Small intestine (tissue), 7 donors: ENCODE data around the gene PLCB4. TPM values are rescaled to one million over a fixed set of nuclear protein-coding genes. Genes with fewer than 3 reads are reported as not detected.
"Not testable (repeated sequence)": the region's sequence is repeated elsewhere in the genome, so short reads cannot be mapped to it uniquely, and the experiment has no call there.

Experiments used
- DNase-seq, 2 donors: peaks; one replicate each; pipeline versions ENCODE4 v3.0.0 to v3.0.0-alpha.2; 2013
- FAIRE-seq: peaks from 2 replicates; lab custom pipeline; 2012; peaks lifted over from hg19 to GRCh38; lab: Jason Lieb, UNC
- H3K27ac ChIP-seq, 3 donors: one replicate each; pipeline ENCODE4 v1.5.1; 2013; ENCODE audit warnings: low read length in 2 of 3, mild to moderate bottlenecking in 2 of 3, control low read depth in 1 of 3, inconsistent platforms in 1 of 3, low read depth in 1 of 3, moderate library complexity in 1 of 3
- H3K27me3 ChIP-seq, 3 donors: one replicate each; pipeline ENCODE4 v1.6.1; 2013; ENCODE audit warnings: low read length in 3 of 3, inconsistent platforms in 1 of 3; ENCODE audit not compliant: control insufficient read depth in 3 of 3, insufficient read depth in 3 of 3
- H3K36me3 ChIP-seq, 3 donors: one replicate each; pipeline ENCODE4 v1.6.1; 2013; ENCODE audit warnings: low read length in 3 of 3, inconsistent platforms in 1 of 3, low read depth in 1 of 3, mild to moderate bottlenecking in 1 of 3, moderate library complexity in 1 of 3; ENCODE audit not compliant: control insufficient read depth in 3 of 3, insufficient read depth in 2 of 3
- H3K4me1 ChIP-seq, 3 donors: one replicate each; pipeline ENCODE4 v1.6.1; 2013; ENCODE audit warnings: low read length in 2 of 3, inconsistent platforms in 1 of 3, low read depth in 1 of 3, mild to moderate bottlenecking in 1 of 3, moderate library complexity in 1 of 3; ENCODE audit not compliant: control insufficient read depth in 3 of 3, insufficient read depth in 2 of 3
- H3K4me3 ChIP-seq, 3 donors: one replicate each; pipeline ENCODE4 v1.5.1; 2013; ENCODE audit warnings: low read length in 3 of 3, control low read depth in 1 of 3, inconsistent platforms in 1 of 3, low read depth in 1 of 3, mild to moderate bottlenecking in 1 of 3, moderate library complexity in 1 of 3
- H3K9me3 ChIP-seq, 2 donors: one replicate each; pipeline ENCODE4 v1.6.1; 2013; ENCODE audit warnings: low read depth in 1 of 2, low read length in 1 of 2; ENCODE audit not compliant: control insufficient read depth in 2 of 2, insufficient read depth in 1 of 2
- WGBS, 3 donors: extraction: QIAGEN DNeasy Blood & Tissue Kit; methylation state at CpG; one replicate each; pipeline ENCODE4 v1.1.7; 2013; 5-methylcytosine and 5-hydroxymethylcytosine counted together
- polyA plus RNA-seq, 4 donors: library from polyadenylated mRNA; stranded (reverse) in 3 of 4; unstranded in 1 of 4; fragments of 200-250 nt in 3 of 4; fragments of 120-200 nt in 1 of 4; gene quantifications; one replicate each; pipeline versions ENCODE4 v1.2.1 to v1.2.3, GENCODE V29; 2013
- donor health status: healthy with polysubstance abuse.
- donor health status: control.
- donor health status: control.
- donor health status: Bipolar disorder and iron deficiency.
- donor health status: healthy.

The PLCB4 gene
- polyA plus RNA-seq, 4 donors: under 0.01 to 14.4 (median 3.4) TPM

DNA sequence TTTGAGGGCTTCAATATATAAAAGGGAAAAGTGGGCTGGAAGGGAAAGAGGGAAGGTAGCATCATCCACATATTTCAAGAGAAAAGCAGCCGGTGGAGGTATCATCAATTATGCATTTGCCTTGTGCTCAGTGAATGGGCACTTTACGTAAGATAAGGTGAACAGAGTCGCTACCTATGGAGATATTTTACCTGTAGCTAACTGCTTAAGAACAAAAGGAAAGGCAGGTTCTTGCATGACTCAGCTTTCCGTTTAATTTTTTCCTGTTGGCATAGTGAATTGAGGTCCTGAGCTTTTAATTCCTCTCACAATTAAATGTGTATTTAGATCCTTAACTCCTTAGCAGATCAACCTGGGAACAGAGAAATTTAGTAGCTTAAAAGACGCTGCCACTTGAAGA is 25.5 kb upstream of the PLCB4 start:
- no peak overlapping the region for H3K27ac ChIP-seq
- peaks cover 0 to 5% of the 10 kb centered on the region in 2 donors for H3K9me3 ChIP-seq
- no peak overlapping the region for H3K4me3 ChIP-seq
- FAIRE-seq (no peak), DNase-seq (no peak)
- H3K36me3 ChIP-seq: no peaks in the 10 kb centered on the region
- H3K27me3 ChIP-seq: no peaks in the 10 kb centered on the region
- H3K4me1 ChIP-seq: no peaks in the 10 kb centered on the region
- 66 to 87% (median 75%) methylated on average over 5 of the region's 5 CpGs for WGBS, 3 donors

DNA sequence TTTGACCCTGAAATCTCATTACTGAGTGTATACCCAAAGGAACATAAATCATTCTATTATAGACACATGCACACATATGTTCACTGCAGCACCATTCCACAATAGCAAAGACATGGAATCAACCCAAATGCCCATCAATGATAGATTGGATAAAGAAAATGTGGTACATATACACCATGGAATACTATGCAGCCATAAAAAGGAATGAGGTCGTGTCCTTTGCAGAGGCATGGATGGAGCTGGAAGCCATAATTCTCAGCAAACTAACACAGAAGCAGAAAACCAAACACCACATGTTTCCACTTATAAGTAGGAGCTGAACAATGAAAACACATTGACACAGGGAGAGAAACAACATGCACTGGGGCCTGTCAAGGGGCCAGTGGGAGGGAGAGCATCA is 21.0 kb upstream of the PLCB4 start:
- H3K9me3 ChIP-seq: peaks cover 0 to 11% of the 10 kb centered on the region in 2 donors
- not testable (repeated sequence) for H3K36me3 ChIP-seq, DNase-seq, FAIRE-seq, H3K27ac ChIP-seq, H3K27me3 ChIP-seq, H3K4me1 ChIP-seq, H3K4me3 ChIP-seq
- WGBS, 3 donors: 56 to 79% (median 72%) methylated on average over 1 of the region's 1 CpG

DNA sequence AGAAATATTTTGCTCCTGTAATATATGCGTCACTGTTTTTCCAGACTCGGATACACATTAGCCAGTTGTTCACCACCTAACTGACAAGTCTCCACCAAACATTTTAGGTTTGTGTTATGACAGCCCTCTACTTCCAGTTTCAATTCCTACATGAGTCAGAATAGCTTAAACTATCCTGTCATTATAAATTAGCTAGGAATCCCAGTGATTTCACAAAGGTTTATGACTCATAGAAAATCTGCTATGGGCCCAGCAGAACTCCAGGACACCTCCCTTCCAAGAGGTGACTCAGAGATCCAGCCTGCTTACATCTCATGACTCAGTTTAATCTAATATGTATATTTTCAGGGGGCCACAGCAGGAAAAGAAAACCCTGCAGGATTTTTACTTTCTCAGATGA is 17.4 kb upstream of the PLCB4 start:
- Histone ChIP-seq H3K36me3 (no peaks in the 10 kb centered on the region), H3K9me3 (peaks cover 0 to 11% of the 10 kb centered on the region in 2 donors), H3K4me3 (no peak overlapping the region), H3K4me1 (no peaks in the 10 kb centered on the region), H3K27ac (no peak overlapping the region), H3K27me3 (no peaks in the 10 kb centered on the region)
- WGBS, 3 donors: 91 to 93% (median 93%) methylated on average over 2 of the region's 2 CpGs
- FAIRE-seq (no peak), DNase-seq (no peak)

DNA sequence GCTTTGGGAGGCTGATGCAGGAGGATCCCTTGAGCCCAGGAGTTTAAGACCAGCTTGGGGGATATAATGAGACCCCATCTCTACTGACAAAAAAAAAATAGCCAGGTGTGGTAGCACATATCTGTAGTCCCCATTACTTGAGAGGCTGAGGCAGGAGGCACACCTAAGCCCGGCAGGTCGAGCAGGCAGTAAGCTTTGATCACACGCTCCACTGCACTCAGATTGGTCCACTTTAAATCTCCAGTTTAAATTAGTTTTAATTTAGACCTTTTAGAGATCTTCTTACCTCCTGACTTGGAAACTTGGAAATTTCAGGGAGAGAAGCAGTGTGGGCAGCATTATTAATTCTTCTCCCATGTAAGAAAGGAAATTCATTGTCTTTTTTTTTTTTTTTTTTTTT is 16.8 kb upstream of the PLCB4 start:
- no peaks in the 10 kb centered on the region for H3K4me1 ChIP-seq
- H3K27ac ChIP-seq: no peak overlapping the region
- peaks cover 0 to 11% of the 10 kb centered on the region in 2 donors for H3K9me3 ChIP-seq
- DNase-seq: no peak
- no peaks in the 10 kb centered on the region for H3K27me3 ChIP-seq
- H3K36me3 ChIP-seq: no peaks in the 10 kb centered on the region
- no peak for FAIRE-seq
- WGBS, 3 donors: 85 to 90% (median 87%) methylated on average over 3 of the region's 3 CpGs
- H3K4me3 ChIP-seq: no peak overlapping the region

DNA sequence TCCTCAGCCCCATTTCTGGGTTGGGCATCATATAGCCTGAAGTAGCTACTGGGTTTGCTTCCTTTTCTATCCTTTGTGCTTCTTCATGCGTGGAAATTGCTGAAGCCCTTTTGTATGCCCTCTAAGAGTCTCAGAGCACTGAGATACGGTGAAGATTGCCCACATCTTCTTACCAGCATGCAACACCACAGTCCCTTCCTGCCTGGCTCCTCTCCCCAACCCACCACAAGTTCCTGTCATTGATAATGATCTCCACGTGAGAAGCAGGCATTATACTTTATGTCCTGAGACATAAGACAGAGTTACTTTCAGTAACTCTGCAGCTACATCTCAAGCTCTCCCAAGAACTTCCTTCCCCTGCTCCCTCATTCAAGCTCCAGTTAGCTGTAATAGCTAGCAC is 15.8 kb upstream of the PLCB4 start:
- FAIRE-seq (no peak), DNase-seq (no peak)
- H3K36me3 ChIP-seq: no peaks in the 10 kb centered on the region
- H3K4me3 ChIP-seq: no peak overlapping the region
- no peaks in the 10 kb centered on the region for H3K4me1 ChIP-seq
- peaks cover 0 to 9% of the 10 kb centered on the region in 2 donors for H3K9me3 ChIP-seq
- no peaks in the 10 kb centered on the region for H3K27me3 ChIP-seq
- 53 to 72% (median 56%) methylated on average over 3 of the region's 3 CpGs for WGBS, 3 donors
- no peak overlapping the region for H3K27ac ChIP-seq

DNA sequence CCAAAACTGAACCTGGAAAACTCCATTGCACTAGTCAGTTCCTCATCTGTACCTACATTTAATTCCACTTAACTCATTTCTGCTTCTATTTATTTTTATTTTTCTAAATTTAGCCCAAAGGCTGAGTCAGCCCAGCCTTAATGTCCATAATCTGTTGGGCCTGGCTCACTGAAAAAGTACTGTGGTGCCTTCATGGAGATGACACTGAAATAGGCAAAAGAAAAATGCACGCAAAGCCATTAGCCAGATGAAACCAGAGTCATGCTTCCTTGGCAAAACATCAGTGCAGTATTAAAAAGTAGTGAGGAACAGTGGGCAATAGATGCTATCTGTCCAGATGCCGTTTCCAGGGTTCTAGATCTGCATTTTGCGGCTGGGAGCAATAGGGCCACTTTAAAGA is 14.7 kb upstream of the PLCB4 start:
- Histone ChIP-seq H3K27ac (no peak overlapping the region), H3K4me3 (no peak overlapping the region), H3K9me3 (peaks cover 0 to 7% of the 10 kb centered on the region in 2 donors), H3K27me3 (no peaks in the 10 kb centered on the region), H3K36me3 (no peaks in the 10 kb centered on the region), H3K4me1 (no peaks in the 10 kb centered on the region)
- FAIRE-seq: no peak
- no peak for DNase-seq
- 74 to 87% (median 87%) methylated on average over 3 of the region's 3 CpGs for WGBS, 3 donors

DNA sequence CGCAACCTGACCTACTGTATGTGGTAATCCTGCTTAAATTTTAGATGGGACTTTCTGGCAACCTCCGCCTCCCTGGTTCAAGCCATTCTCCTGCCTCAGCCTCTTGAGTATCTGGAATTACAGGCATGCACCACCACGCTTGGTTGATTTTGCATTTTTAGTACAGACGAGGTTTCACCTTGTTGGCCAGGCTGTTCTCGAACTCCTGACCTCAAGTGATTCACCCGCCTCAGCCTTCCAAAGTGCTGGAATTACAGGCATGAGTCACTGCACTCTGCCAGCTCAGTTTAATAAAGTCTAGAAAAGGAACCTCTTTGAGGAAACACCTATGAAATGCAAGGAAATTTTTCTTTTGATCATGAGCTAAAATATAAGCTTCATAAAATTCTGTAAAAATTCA is 9.0 kb upstream of the PLCB4 start:
- H3K27me3 ChIP-seq: no peaks in the 10 kb centered on the region
- no peaks in the 10 kb centered on the region for H3K9me3 ChIP-seq
- H3K27ac ChIP-seq: no peak overlapping the region
- WGBS, 3 donors: 77 to 86% (median 82%) methylated on average over 6 of the region's 6 CpGs
- H3K36me3 ChIP-seq: no peaks in the 10 kb centered on the region
- no peaks in the 10 kb centered on the region for H3K4me1 ChIP-seq
- no peak for DNase-seq
- no peak overlapping the region for H3K4me3 ChIP-seq
- no peak for FAIRE-seq

DNA sequence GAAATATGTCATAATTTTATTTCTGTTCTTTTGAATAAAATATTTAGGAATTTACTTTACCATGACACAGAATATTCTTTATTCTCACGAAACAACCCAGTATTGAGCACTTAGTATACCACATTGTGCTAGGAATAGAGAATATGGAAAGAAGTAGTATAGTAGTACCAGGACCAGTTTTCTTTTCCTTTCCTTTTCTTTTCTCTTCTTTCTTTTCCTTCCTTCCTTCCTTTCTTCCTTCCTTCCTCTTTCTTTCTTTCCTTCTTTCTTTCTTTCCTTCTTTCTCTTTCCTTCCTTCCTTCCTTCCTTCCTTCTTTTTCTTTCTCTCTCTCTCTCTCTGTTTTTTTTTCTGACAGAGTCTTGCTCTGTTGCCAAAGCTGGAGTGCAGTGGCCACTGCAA is 7.5 kb upstream of the PLCB4 start:
- DNase-seq (no peak), FAIRE-seq (no peak)
- 90 to 93% (median 90%) methylated on average over 1 of the region's 1 CpG for WGBS, 3 donors
- no peaks in the 10 kb centered on the region for H3K27me3 ChIP-seq
- H3K27ac ChIP-seq: no peak overlapping the region
- H3K36me3 ChIP-seq: no peaks in the 10 kb centered on the region
- H3K4me3 ChIP-seq: no peak overlapping the region
- H3K9me3 ChIP-seq: no peaks in the 10 kb centered on the region
- no peaks in the 10 kb centered on the region for H3K4me1 ChIP-seq

DNA sequence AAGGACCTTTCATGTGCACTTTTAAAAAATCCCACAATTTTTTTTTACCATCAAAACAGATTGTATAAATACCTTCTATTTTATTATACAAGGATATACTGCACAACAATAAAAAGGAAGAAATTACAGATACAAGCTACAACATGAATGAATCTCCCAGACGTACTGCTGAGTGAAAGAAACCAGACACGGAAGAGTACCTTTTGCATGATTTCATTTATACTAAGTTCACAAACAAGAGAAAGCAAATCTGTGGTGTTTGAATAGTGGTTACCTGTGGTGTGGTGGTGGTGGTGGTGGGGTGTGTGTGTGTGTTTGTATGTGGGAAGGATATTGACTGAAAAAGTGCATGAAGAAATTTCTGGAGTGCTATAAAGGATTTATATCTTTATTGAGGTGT is 6.8 kb upstream of the PLCB4 start:
- no peak for FAIRE-seq
- DNase-seq: no peak
- H3K4me1 ChIP-seq: no peaks in the 10 kb centered on the region
- 84 to 90% (median 84%) methylated on average over 2 of the region's 2 CpGs for WGBS, 3 donors
- H3K9me3 ChIP-seq: no peaks in the 10 kb centered on the region
- no peak overlapping the region for H3K27ac ChIP-seq
- H3K27me3 ChIP-seq: no peaks in the 10 kb centered on the region
- H3K4me3 ChIP-seq: no peak overlapping the region
- no peaks in the 10 kb centered on the region for H3K36me3 ChIP-seq
